H1 (cell line): ENCODE results near the gene FBXW8. TPM values are rescaled to one million over a fixed set of nuclear protein-coding genes. Genes with fewer than 3 reads are reported as not detected.

Experiments
- CTCF ChIA-PET: fragments of 300-600 bp; sonication (Branson Sonifier 250); formaldehyde crosslinking; loops from one replicate; lab custom pipeline; 2021; ENCODE audit not compliant: partially characterized antibody; lab: Charles Lee
- POLR2A ChIA-PET: fragments of 300-600 bp; sonication (Branson Sonifier 250); formaldehyde crosslinking; loops from one replicate; lab custom pipeline; 2021; ENCODE audit warnings: inconsistent platforms; ENCODE audit not compliant: partially characterized antibody; lab: Charles Lee
- DNase-seq, 2 experiments: peaks; one replicate each; pipeline versions ENCODE4 v3.0.0 to v3.0.0-alpha.2; 2010 to 2022; ENCODE audit warnings: low spot score in 2 of 2, low read depth in 1 of 2, mixed read lengths in 1 of 2
- FAIRE-seq: peaks from 2 replicates; lab custom pipeline; 2011; peaks lifted over from hg19 to GRCh38; lab: Jason Lieb, UNC
- H2AFZ ChIP-seq: 2 replicates; pipeline ENCODE4 v1.8.1; 2012; ENCODE audit warnings: low read length, inconsistent platforms
- H2AK5ac ChIP-seq: 2 replicates; pipeline ENCODE4 v1.6.1; 2013; ENCODE audit warnings: low read depth, low read length
- H2BK120ac ChIP-seq: replicated peaks from 2 replicates; pipeline ENCODE3; 2013; ENCODE audit warnings: low read depth, low read length, inconsistent platforms
- H2BK12ac ChIP-seq: 2 replicates; pipeline ENCODE4 v1.6.1; 2013; ENCODE audit warnings: low read depth, low read length
- H2BK15ac ChIP-seq: 2 replicates; pipeline ENCODE4 v1.6.1; 2013; ENCODE audit warnings: low read length
- H2BK20ac ChIP-seq: 2 replicates; pipeline ENCODE4 v1.6.1; 2013; ENCODE audit warnings: low read length
- H2BK5ac ChIP-seq: 2 replicates; pipeline ENCODE4 v1.6.1; 2013; ENCODE audit warnings: low read depth, low read length
- H3K14ac ChIP-seq: 2 replicates; pipeline ENCODE4 v1.6.1; 2013; ENCODE audit warnings: inconsistent platforms; ENCODE audit not compliant: insufficient read length
- H3K18ac ChIP-seq: 2 replicates; pipeline ENCODE4 v1.6.1; 2013; ENCODE audit warnings: low read length; ENCODE audit errors: extremely low read depth
- H3K23ac ChIP-seq: 2 replicates; pipeline ENCODE4 v1.6.1; 2013; ENCODE audit warnings: inconsistent platforms; ENCODE audit not compliant: insufficient read length
- H3K23me2 ChIP-seq: 2 replicates; pipeline ENCODE4 v1.6.1; 2013; ENCODE audit warnings: low read depth, low read length
- H3K27ac ChIP-seq: 2 replicates; pipeline ENCODE4 v1.6.1; 2011; ENCODE audit warnings: low read depth, low read length, inconsistent platforms
- H3K27me3 ChIP-seq, 4 experiments: replicated peaks in 1 of 4; 1 replicate in 1 of 4; 2 replicates in 3 of 4; pipeline versions ENCODE4 v1.6.1 to v1.8.1; 2011 to 2013; ENCODE audit warnings: low read length in 3 of 4, mild to moderate bottlenecking in 3 of 4, inconsistent platforms in 2 of 4, mixed read lengths in 2 of 4, moderate library complexity in 1 of 4; ENCODE audit not compliant: control insufficient read depth in 3 of 4, insufficient read depth in 3 of 4; ENCODE audit errors: extremely low read depth in 1 of 4
- H3K36me3 ChIP-seq, 4 experiments: 2 replicates each; pipeline versions ENCODE4 v1.6.1 to v1.8.1; 2011 to 2013; ENCODE audit warnings: mild to moderate bottlenecking in 4 of 4, low read length in 3 of 4, moderate library complexity in 2 of 4, control low read depth in 1 of 4, inconsistent platforms in 1 of 4; ENCODE audit not compliant: insufficient read depth in 4 of 4, control insufficient read depth in 2 of 4
- H3K4ac ChIP-seq: replicated peaks from 2 replicates; pipeline ENCODE3; 2013; ENCODE audit warnings: low read length, low read depth, mixed read lengths, inconsistent platforms; ENCODE audit not compliant: insufficient read length
- H3K4me1 ChIP-seq, 4 experiments: replicated peaks in 1 of 4; 1 replicate in 1 of 4; 2 replicates in 3 of 4; pipeline versions ENCODE4 v1.6.1 to v1.8.1; 2011 to 2013; ENCODE audit warnings: low read length in 3 of 4, inconsistent platforms in 2 of 4, mixed read lengths in 1 of 4; ENCODE audit not compliant: insufficient read depth in 4 of 4, control insufficient read depth in 3 of 4
- H3K4me2 ChIP-seq, 2 experiments: 2 replicates each; pipeline versions ENCODE4 v1.6.1 to v1.8.1; 2011 to 2013; ENCODE audit warnings: low read depth in 2 of 2, low read length in 2 of 2, control low read depth in 1 of 2, inconsistent platforms in 1 of 2, mild to moderate bottlenecking in 1 of 2; ENCODE audit not compliant: insufficient read depth in 1 of 2
- H3K4me3 ChIP-seq, 4 experiments: fragments of 200-600, 300-600 bp in 1 of 4; sonication (generic), shearing (Covaris generic), sonication (Bioruptor Twin) in 1 of 4; 2 replicates each; pipeline versions ENCODE4 v1.5.1 to v1.8.1; 2011 to 2016; ENCODE audit warnings: low read length in 4 of 4, low read depth in 3 of 4, control low read depth in 2 of 4, inconsistent platforms in 2 of 4, mild to moderate bottlenecking in 2 of 4, mixed read lengths in 1 of 4, moderate library complexity in 1 of 4; ENCODE audit not compliant: insufficient read depth in 2 of 4; ENCODE audit errors: extremely low read depth in 1 of 4
- H3K56ac ChIP-seq: replicated peaks from 2 replicates; pipeline ENCODE3; 2013; ENCODE audit warnings: low read depth, mild to moderate bottlenecking, mixed read lengths, low read length, inconsistent platforms; ENCODE audit not compliant: insufficient read length
- H3K79me1 ChIP-seq: 2 replicates; pipeline ENCODE4 v1.6.1; 2013; ENCODE audit warnings: low read depth, low read length, control low read depth
- H3K79me2 ChIP-seq, 2 experiments: 2 replicates each; pipeline versions ENCODE4 v1.6.1 to v1.8.1; 2012 to 2013; ENCODE audit warnings: low read length in 2 of 2, mild to moderate bottlenecking in 2 of 2, inconsistent platforms in 1 of 2; ENCODE audit not compliant: insufficient read depth in 2 of 2, control insufficient read depth in 1 of 2
- H3K9ac ChIP-seq, 4 experiments: replicated peaks in 1 of 4; 1 replicate in 1 of 4; 2 replicates in 3 of 4; pipeline versions ENCODE4 v1.6.1 to v1.8.1; 2011 to 2013; ENCODE audit warnings: low read depth in 3 of 4, low read length in 3 of 4, control low read depth in 2 of 4, mild to moderate bottlenecking in 2 of 4, moderate library complexity in 2 of 4, inconsistent platforms in 1 of 4; ENCODE audit errors: extremely low read depth in 1 of 4
- H3K9me3 ChIP-seq, 2 experiments: 2 replicates each; pipeline versions ENCODE4 v1.6.1 to v1.8.1; 2012 to 2013; ENCODE audit warnings: mild to moderate bottlenecking in 2 of 2, moderate library complexity in 2 of 2, control low read depth in 1 of 2, inconsistent platforms in 1 of 2, low read depth in 1 of 2, low read length in 1 of 2, mixed read lengths in 1 of 2; ENCODE audit not compliant: insufficient read depth in 2 of 2
- H4K20me1 ChIP-seq, 2 experiments: replicated peaks in 1 of 2; 2 replicates each; pipeline versions ENCODE3 to v1.8.1; 2011 to 2013; ENCODE audit warnings: inconsistent platforms in 2 of 2, low read length in 2 of 2, mild to moderate bottlenecking in 1 of 2; ENCODE audit not compliant: insufficient read depth in 2 of 2, control insufficient read depth in 1 of 2
- H4K5ac ChIP-seq: 2 replicates; pipeline ENCODE4 v1.6.1; 2013; ENCODE audit warnings: low read length, low read depth, mixed read lengths, inconsistent platforms; ENCODE audit not compliant: insufficient read length
- H4K8ac ChIP-seq: 2 replicates; pipeline ENCODE4 v1.8.0; 2013; ENCODE audit warnings: mild to moderate bottlenecking, moderate library complexity, low read length, inconsistent platforms; ENCODE audit not compliant: insufficient read depth; ENCODE audit errors: extremely low read depth
- H4K91ac ChIP-seq: replicated peaks from 2 replicates; pipeline ENCODE3; 2013; ENCODE audit warnings: low read length, mixed read lengths, inconsistent platforms; ENCODE audit not compliant: insufficient read length
- ASH2L ChIP-seq: fragments of 200-600, 300-600 bp; sonication (generic); IDR thresholded peaks from one replicate; pipeline ENCODE4 v1.7.1; 2017; ENCODE audit warnings: low read length
- BCL11A ChIP-seq, 2 experiments: IDR thresholded peaks; one replicate each; pipeline ENCODE4 v1.6.1; 2011; ENCODE audit warnings: low read depth in 2 of 2, low read length in 2 of 2, mild to moderate bottlenecking in 2 of 2
- CHD1 ChIP-seq: IDR thresholded peaks from 2 replicates; pipeline ENCODE4 v1.6.1; 2012; ENCODE audit warnings: low read depth, low read length, improper control_type of control experiment
- CREB1 ChIP-seq: IDR thresholded peaks from 2 replicates; pipeline ENCODE4 v1.6.1; 2012; ENCODE audit warnings: inconsistent platforms
- FOSL1 ChIP-seq: IDR thresholded peaks from 2 replicates; pipeline ENCODE4 v1.6.1; 2011; ENCODE audit warnings: mild to moderate bottlenecking, low read depth, low read length, moderate library complexity; ENCODE audit not compliant: insufficient read depth
- GTF2F1 ChIP-seq: IDR thresholded peaks from 2 replicates; pipeline ENCODE4 v1.6.1; 2012; ENCODE audit warnings: low read depth, low read length, improper control_type of control experiment, borderline replicate concordance
- JUN ChIP-seq: IDR thresholded peaks from 2 replicates; pipeline ENCODE4 v1.6.1; 2011; ENCODE audit warnings: low read depth, mild to moderate bottlenecking, improper control_type of control experiment, low read length
- NRF1 ChIP-seq: IDR thresholded peaks from 2 replicates; pipeline ENCODE4 v1.6.1; 2011; ENCODE audit warnings: mild to moderate bottlenecking, low read depth, low read length, improper control_type of control experiment
- RBBP5 ChIP-seq: IDR thresholded peaks from 2 replicates; pipeline ENCODE4 v1.7.1; 2012; ENCODE audit warnings: low read depth, mild to moderate bottlenecking, inconsistent platforms, low read length, moderate library complexity, borderline replicate concordance
- RFX5 ChIP-seq: IDR thresholded peaks from 2 replicates; pipeline ENCODE4 v1.6.1; 2011; ENCODE audit warnings: low read depth, low read length, improper control_type of control experiment, borderline replicate concordance
- SRF ChIP-seq: IDR thresholded peaks from 2 replicates; pipeline ENCODE4 v1.6.1; 2011; ENCODE audit warnings: mild to moderate bottlenecking, low read depth, low read length, moderate library complexity
- TAF1 ChIP-seq: IDR thresholded peaks from 2 replicates; pipeline ENCODE4 v1.6.1; 2011; ENCODE audit warnings: mild to moderate bottlenecking, low read depth, low read length
- TBP ChIP-seq: IDR thresholded peaks from 2 replicates; pipeline ENCODE4 v1.6.1; 2011; ENCODE audit warnings: low read depth, low read length, improper control_type of control experiment
- WGBS, 2 experiments: shearing (Covaris generic) in 1 of 2; methylation state at CpG; one replicate each; pipeline versions ENCODE4 v1.1.6 to v1.1.7; 2013 to 2015; ENCODE audit warnings: low lambda C conversion rate in 2 of 2, mixed read lengths in 2 of 2, inconsistent platforms in 1 of 2, low coverage in 1 of 2, missing lambda C conversion rate in 1 of 2; ENCODE audit not compliant: insufficient replicate concordance in 2 of 2, insufficient coverage in 1 of 2, insufficient read length in 1 of 2; ENCODE audit errors: extremely low coverage in 1 of 2, missing lambda C conversion rate in 1 of 2; 5-methylcytosine and 5-hydroxymethylcytosine counted together
- polyA plus RNA-seq, 7 experiments: library from polyadenylated mRNA; depleted of rRNA in 3 of 7; stranded (reverse) in 5 of 7; unstranded in 2 of 7; fragments of >200 nt in 5 of 7; fragments of 200-250 nt in 2 of 7; gene quantifications; 1 replicate in 5 of 7; 2 replicates in 1 of 7; 4 replicates in 1 of 7; pipeline versions ENCODE4 v1.2.1 to v1.2.3, GENCODE V29; 2011 to 2013; ENCODE audit warnings: missing spikeins in 2 of 7, mixed read lengths in 2 of 7
- total RNA-seq: library from RNA; stranded (reverse); fragmentation: NEBNext Ultra II Directional; extraction: Animal tissue kit (Norgen Biotek cat#: 25700); gene quantifications from 2 replicates; pipeline ENCODE4 v1.2.1, GENCODE V29; 2021

FBXW8 gene
- total and polyA plus RNA-seq, 2 of the 8 experiments (the other 6 are each of a cell fraction or from before 2014, with no cell fraction given) = 15.8 to 16.0 TPM

GRCh38 chr12:117069926-117070900 lies 159.5 kb downstream of the FBXW8 start:
- H2AK5ac ChIP-seq = no peak overlapping the region
- H2BK15ac ChIP-seq = no peak overlapping the region
- no peak overlapping the region for H2BK120ac ChIP-seq
- H3K4me3 ChIP-seq = no peak overlapping the region
- no peak overlapping the region for H3K9ac ChIP-seq
- H2BK20ac ChIP-seq = no peak overlapping the region
- no peaks in the 10 kb centered on the region for H3K36me3 ChIP-seq
- no peak overlapping the region for H3K18ac ChIP-seq
- CTCF ChIA-PET = interaction anchor here (1.2 to 3.0 kb wide), 5 partner anchors 8 to 50 kb away, joined by 3 to 12 read pairs (median 4); no protein-coding TSS in a partner anchor
- H3K4me2 ChIP-seq = no peak overlapping the region
- peaks cover 0 to 4% (median under 1%) of the 10 kb centered on the region in 4 experiments; a peak in 3 of 7 replicates for H3K4me1 ChIP-seq
- H3K4ac ChIP-seq = no peak overlapping the region
- H3K14ac ChIP-seq = no peak overlapping the region
- no peak overlapping the region; the same call in 1 of the 2 replicates for H2BK5ac ChIP-seq
- no peaks in the 10 kb centered on the region for H3K79me1 ChIP-seq
- no peak overlapping the region for H3K56ac ChIP-seq
- H3K23ac ChIP-seq = no peak overlapping the region
- no peak overlapping the region for H2AFZ ChIP-seq
- POLR2A ChIA-PET = interaction anchor here (0.6 to 2.5 kb wide), 3 partner anchors 16 to 50 kb away, joined by 3 to 7 read pairs (median 3); no protein-coding TSS in a partner anchor
- no peak overlapping the region for H3K27ac ChIP-seq
- H3K23me2 ChIP-seq = no peaks in the 10 kb centered on the region; the same call in 1 of the 2 replicates
- no peak overlapping the region for H4K91ac ChIP-seq
- no peaks in the 10 kb centered on the region for H3K27me3 ChIP-seq
- no peaks in the 10 kb centered on the region for H3K9me3 ChIP-seq
- no peak overlapping the region for H2BK12ac ChIP-seq
- H4K5ac ChIP-seq = no peak overlapping the region
- no peaks in the 10 kb centered on the region for H4K20me1 ChIP-seq
- 85% methylated on average over 14 of the region's 14 CpGs; no CpG with 5 or more reads in 1 of the 2 experiments for WGBS, 2 experiments
- no peaks in the 10 kb centered on the region for H3K79me2 ChIP-seq
- no peak overlapping the region for H4K8ac ChIP-seq
- DNase-seq = no peak
- FAIRE-seq = no peak
- TF ChIP-seq NRF1 (no peak), CHD1 (no peak), JUN (no peak), FOSL1 (no peak), RBBP5 (no peak), CREB1 (no peak), TBP (no peak), TAF1 (no peak), ASH2L (no peak), RFX5 (no peak), SRF (no peak), GTF2F1 (no peak), BCL11A (IDR thresholded peaks at IDR 0.05; ENCODE audit: low read depth in 2 of 2, low read length in 2 of 2) (no peak)
